Stimulated activated CD4-positive, alpha-beta T cell treated with anti-CD3 and anti-CD28 coated beads, Interleukin-15, amount 100 ng/mL, for 1 hour (primary cell): ENCODE results near the gene TM4SF5.

Experiments
- DNase-seq, 2 donors: peaks; one replicate each; pipeline ENCODE4 v3.0.0-alpha.2; 2020; ENCODE audit warnings: low read depth in 1 of 2, low spot score in 1 of 2

The TM4SF5 gene

DNA sequence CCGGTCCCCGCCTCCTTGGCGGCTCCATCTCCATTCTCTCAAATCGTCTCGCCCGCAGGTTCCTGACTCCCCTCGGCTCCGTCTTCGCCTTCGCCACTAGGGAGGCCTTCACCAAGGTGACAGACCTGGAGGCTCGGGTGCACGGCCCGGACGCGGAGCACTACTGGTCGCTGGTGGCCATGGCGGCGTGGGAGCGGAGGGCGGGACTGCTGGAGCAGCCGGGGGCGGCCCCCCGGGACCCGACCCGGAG lies 17.9 kb downstream of the TM4SF5 start:
- no peak for DNase-seq

DNA sequence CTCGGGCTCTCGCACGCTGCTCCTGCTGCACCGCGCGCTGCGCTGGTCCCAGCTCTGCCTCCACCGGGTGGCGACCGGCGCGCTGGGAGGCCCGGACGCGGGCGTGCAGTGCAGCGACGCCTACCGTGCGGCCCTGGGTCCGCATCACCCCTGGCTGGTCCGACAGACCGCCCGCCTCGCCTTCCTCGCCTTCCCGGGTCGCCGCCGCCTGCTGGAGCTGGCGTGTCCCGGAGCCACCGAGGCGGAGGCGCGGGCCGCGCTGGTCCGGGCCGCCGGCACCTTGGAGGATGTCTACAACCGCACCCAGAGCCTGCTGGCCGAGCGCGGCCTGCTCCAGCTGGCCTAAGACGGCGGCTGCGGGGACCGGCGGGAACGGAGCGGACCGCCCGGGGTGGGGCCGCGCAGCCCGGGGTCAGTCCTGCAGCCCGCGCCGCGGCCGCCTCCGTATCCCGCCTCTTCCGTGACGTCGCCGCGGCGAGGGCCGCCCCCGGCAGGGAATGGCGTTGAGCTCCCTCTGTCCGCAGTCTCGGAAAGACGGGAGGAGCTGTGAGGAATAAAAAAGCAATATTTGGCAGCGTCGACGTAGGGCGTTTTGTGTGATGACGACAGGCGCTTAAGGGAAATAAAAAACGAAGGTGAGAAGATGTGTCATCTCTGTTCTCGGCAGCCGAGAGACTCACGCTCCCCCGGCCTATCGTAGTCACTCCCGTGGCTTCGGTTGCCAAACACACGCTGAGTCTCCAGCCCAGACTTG lies 18.4 kb downstream of the TM4SF5 start:
- DNase-seq, result peak; percentile 61 to 67

DNA sequence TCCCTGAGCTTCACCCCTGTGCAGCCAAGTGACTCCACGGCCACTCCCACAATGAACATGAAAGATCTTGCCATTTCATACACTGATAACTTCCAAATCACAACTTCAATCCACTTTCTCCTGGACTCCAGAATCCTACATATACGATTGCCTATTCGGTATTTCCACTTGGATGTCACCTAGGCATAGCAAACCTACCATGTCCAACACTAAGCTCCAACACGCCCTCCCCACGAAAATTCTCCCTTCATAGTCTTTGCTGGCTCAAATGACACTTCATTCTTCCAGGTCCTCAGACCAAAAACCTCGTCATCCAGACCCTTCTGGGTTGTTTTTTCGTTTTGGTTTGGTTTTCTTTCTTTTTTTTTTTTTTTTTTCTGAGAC lies 19.0 kb downstream of the TM4SF5 start:
- DNase-seq, result no peak

DNA sequence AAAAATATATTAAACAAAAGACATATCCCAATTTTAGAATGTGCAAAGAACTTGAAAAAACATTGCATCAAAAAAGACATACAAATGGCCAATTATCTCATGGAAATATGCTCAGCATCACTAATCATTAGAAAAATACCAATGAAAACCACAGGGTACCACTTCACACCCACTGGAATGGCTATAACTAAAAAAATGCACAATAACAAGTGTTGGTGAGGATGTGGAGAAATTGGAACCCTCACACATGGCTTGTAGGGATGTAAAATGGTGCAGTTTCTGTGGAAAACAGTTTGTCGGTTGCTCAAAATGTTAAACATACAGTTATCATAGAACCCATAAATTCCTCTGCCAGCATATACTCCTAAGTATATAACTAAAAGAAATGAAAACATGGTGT lies 23.5 kb downstream of the TM4SF5 start:
- no peak for DNase-seq

DNA sequence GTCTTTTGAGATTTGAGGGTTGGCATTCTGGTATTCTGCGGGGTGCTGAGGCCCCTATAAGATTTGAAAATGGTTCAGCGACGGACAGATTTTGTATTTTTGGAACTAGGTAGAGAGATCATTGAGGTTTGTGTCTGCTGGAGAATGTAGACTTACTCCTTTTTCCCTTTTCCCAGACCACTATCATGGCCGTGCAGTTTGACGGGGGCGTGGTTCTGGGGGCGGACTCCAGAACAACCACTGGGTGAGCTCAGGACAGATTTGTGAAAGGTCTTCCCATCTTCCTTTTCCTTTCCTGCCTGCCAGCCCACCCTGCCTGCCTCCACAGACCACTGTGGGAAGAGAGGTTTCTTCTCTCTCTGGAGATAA lies 24.9 kb downstream of the TM4SF5 start:
- peak in 1 of 2 donors; percentile 16 for DNase-seq

DNA sequence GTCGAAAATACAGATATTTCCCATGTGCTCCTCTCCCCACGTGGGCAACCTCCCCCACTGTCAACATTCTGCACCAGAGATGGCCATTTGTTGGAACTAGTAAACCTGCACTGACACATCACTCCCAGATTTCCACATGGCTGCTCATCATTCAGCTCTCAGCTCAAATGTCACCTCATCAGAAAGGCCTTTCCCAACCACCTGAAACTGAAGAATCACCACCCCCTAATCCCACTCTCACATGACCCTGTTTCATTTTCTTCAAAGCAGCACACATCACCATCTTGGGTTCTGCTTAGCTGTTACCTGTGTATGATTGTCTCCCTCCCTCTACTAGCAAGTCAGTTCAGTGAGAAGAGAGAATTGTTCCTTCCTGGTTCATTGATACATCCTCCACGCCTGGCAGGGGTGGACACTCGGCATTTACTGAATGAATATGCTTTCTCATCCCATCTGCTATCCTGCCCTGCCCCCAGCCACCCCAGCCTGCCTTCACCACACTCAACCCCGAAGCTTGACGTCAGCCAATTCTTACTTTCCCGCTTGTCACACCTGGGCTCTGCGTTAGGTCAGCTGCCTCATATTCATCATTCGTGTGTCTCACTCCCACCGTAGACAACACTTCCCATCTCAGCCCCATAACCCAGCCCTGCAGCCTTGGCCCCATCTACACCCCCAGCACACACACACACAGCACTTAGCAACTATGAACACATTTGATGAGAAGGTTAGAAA lies 28.9 kb downstream of the TM4SF5 start:
- no peak for DNase-seq

DNA sequence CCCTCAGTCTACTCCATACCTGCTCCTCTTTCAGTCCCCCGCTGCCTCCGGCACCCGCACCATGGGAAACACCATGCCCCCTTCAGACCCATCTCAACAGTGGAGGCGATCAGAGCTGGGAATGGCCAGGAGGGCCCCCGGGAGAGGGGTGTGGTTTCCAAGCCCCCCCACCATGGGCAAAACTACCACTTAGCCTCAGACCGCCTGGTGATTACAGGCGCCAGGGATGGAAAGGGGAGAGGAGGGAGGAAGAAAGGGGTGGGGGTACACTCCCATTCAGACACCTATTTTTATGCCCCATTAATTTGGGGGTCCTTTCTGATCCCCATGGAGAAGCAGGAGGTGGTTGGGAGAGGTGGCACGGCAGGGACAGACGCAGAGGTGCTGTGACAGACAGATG lies 30.5 kb downstream of the TM4SF5 start, which contains the start of gene C17orf114:
TSS of gene C17orf114 (minus strand) at position 101 of the 400 bp plus-strand sequence.
- DNase-seq, result no peak

DNA sequence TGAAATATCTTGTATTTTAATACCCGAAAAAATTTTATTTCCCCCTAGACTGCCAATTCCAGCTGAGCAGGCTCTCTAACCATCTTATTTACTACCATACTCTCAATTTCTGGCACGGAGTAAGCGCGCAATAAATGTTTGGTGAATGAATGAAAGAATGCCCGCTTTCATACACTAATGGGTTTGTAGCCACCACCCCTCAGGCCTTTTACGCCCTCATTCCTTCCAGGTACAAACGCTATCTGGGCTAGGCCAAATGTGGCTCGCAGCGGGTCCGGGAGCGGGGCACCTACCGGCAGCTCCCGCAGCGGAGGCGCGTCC lies 34.7 kb downstream of the TM4SF5 start:
- DNase-seq, result no peak

DNA sequence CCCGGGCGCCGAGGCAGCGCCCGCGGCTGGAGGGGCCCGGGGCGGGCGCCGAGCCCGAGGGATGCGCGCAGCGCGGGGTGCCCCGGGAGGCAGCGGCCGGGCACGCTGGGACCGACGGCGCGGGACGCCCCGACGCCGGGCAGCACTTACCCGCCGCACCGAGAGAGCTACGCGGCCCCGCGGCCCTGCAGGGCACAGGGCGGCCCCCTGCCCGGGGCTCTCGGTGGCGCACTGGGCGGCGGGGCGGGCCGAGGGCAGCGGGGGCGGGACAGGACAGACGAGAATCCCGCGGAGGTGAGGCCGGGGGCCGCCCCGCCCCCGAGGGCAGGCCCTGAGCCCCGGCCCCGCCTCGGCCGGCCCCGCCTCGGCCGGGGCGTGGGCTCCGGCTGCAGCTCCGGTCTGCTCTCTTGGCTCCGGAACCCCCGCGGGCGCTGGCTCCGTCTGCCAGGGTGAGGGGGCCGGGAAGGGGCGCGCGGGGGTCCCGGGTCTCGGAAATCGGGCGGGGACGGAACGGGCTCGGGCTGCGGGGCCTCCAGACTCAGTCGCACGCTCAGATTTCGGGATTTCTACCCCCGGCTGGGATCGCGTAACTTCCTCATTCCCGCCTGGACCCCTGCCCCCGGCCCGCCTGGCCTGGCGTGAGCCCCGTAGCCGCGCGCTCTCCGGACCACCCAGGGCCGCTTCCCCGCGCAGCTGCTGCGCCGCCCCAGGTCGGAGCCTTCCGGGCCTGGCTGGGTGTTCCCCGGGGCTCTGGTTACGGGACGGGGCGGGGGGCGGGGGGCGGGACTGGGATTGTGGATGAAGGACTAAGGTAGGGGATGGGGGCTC lies 35.3 kb downstream of the TM4SF5 start, which contains the start of gene PLD2:
TSS of gene PLD2 (plus strand) at position 376 of the 828 bp plus-strand sequence. CDS start 621 bp downstream, outside the sequence.
- peak; percentile 74 to 80 for DNase-seq

DNA sequence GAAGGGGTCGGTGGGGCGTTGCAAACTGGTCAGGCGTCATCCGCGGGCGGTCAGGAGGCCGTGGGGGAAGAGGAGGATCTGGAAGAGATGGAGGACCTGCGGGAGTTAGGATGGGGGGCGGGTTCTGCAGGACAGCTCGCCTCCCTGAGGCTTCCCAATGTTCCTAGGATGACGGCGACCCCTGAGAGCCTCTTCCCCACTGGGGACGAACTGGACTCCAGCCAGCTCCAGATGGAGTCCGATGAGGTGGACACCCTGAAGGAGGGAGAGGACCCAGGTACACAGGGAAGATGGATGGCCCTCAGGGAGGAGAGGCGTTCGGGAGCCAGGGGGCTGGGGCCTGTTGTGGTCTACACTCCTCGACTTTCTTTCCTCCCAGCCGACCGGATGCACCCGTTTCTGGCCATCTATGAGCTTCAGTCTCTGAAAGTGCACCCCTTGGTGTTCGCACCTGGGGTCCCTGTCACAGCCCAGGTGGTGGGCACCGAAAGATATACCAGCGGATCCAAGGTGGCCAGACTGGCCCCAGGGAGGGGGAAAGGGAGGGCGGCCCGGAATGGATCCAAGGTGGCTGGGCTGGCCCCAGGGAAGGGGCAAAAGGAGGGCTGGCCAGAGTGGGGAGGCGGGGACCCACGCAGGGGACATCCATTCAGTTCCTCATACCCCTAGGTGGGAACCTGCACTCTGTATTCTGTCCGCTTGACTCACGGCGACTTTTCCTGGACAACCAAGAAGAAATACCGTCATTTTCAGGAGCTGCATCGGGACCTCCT lies 36.1 kb downstream of the TM4SF5 start:
- no peak for DNase-seq

DNA sequence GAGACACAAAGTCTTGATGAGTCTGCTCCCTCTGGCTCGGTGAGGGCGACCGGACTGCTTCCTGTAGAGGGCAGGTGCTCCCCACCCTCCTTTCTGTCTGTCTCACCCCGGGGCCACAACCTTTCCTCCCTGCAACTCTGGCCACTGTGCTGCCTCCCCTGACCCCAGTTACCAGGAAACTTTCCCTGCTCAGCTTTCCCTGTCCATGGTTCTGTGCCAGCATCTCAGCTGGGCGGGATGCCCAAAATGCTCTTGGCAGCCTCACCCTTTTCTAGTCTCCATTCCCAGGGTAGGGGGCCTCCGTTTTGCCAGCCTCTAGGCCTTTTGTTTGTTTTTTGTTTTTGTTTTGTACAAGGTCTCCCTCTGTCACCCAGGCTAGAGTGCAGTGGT lies 36.7 kb downstream of the TM4SF5 start:
- no peak for DNase-seq

DNA sequence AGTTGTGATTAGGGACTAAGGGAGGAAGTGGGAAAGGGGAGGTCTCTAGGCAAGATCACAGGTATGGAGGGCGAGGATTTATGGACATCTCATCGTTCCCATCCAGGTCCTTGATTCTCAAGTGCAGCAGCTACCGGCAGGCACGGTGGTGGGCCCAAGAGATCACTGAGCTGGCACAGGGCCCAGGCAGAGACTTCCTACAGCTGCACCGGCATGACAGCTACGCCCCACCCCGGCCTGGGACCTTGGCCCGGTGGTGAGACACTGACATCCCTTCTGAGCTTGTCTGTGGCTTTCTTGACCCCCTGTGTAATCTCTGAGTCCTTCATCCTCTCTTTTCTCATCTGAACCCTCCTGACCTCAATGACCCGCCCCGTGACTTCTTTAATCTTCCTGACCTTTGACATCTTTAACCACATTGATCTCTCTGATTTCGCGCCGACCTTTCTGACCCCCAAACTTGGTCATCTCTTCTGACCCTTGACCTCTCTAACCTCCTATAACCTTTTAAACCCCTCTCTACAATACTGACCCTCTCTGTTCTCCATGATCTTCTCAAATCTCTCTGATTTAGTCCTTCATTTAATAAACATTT lies 39.1 kb downstream of the TM4SF5 start:
- no peak for DNase-seq

DNA sequence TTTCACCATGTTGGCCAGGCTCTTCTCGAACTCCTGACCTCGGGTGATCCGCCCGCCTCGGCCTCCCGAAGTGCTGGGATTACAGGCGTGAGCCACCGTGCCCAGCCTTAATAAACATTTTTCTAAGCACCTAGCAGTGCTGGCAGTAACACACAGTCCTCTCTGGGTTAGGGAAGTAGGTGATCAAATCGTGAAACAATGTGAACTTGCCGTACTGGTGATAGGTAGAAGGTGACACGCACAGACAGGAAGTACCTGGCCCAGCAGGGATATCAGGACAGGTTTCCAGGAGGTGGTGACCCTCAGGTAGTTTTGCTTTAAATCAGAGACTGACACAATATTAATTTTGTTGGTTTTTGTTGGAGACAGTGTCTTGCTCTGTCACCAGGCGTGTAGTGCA lies 39.8 kb downstream of the TM4SF5 start:
- no peak for DNase-seq

DNA sequence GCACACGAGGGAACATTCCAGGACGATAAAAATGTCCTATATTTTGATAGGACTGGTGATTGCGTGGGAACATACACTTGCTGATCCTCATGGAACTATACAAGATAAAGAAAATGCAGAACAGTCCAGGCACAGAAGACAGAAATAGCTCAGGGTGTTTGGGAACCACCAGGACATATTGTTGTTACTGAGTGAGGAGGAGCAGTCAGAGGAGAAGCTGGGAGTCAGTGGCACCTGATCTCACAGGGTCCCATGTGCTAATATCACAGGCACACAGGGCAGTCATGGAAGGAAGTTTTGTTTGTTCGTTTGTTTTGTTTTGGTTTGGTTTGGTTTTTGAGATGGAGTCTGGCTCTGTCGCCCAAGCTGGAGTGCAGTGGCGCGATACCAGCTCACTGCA lies 41.0 kb downstream of the TM4SF5 start:
- no peak for DNase-seq

DNA sequence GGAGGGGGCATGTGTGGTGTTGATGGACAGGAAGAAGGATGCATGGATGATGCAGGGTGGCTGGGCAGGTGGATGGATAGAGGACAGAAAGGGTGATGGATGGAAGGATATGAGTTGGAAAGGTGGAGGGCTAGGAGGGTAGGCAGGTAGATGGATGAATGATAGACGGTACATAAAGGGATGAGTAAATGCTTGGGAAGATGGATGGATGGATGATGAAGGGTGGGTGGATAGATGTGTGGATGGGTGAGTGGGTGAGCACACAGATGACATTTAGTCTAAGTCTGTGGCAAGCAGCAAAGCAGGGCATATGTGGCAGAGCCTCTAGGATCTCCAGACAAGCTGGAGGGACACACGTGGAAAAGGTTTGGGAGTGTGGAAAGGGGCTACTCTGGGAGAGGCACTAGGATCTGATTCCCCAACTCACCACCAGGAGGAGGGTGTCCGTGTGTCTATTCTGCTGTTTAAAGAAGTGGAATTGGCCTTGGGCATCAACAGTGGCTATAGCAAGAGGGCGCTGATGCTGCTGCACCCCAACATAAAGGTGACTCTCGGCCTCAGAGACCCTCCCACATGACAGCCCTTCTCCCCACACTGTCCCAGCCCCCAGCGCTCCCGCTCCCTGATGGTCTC lies 43.5 kb downstream of the TM4SF5 start:
- DNase-seq, result no peak

DNA sequence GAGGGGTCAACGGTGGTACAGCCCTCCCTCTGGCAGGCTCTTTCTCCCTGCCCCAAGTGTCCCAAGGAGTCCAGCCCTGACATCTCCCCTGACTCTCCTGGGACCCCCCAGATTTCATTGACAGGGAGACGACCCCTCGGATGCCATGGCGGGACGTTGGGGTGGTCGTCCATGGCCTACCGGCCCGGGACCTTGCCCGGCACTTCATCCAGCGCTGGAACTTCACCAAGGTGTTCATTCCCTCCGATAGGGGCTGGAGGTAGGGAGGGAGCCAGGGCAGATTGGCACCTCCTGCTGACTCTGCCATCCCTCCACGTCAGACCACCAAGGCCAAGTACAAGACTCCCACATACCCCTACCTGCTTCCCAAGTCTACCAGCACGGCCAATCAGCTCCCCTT lies 45.1 kb downstream of the TM4SF5 start:
- DNase-seq, result no peak

DNA sequence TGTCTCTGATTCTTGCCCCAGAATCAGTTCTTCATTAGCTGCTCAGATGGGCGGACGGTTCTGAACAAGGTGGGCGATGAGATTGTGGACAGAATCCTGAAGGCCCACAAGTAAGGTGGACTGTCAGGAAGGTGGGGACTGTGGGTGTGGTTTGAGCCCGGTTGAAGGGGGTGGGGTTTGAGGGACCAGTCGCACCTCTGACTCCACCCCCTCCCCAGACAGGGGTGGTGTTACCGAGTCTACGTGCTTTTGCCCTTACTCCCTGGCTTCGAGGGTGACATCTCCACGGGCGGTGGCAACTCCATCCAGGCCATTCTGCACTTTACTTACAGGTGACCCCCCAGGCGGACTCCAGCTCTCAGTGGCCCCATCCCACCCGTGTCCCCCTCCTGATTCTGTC lies 46.6 kb downstream of the TM4SF5 start:
- DNase-seq, result no peak

DNA sequence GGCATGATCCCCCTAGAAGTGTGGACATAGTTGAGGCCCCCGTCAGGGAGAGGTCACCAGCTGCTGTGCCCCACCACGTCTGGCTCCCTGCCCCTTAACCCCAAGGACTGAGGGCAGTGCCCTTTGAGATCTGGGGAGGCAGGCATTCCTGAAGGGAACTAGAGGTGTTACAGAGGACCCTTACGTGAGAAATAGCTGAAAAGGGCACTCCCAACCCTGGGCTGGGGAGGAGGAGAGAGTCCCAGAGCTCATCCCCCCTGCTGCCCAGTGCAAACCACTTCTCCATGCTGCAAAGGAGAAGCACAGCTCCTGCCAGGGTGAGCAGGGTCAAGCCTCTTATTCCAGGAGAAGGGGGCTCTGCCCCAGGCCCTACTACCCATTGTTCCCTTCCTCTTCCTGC lies 51.1 kb downstream of the TM4SF5 start:
- DNase-seq, result no peak

DNA sequence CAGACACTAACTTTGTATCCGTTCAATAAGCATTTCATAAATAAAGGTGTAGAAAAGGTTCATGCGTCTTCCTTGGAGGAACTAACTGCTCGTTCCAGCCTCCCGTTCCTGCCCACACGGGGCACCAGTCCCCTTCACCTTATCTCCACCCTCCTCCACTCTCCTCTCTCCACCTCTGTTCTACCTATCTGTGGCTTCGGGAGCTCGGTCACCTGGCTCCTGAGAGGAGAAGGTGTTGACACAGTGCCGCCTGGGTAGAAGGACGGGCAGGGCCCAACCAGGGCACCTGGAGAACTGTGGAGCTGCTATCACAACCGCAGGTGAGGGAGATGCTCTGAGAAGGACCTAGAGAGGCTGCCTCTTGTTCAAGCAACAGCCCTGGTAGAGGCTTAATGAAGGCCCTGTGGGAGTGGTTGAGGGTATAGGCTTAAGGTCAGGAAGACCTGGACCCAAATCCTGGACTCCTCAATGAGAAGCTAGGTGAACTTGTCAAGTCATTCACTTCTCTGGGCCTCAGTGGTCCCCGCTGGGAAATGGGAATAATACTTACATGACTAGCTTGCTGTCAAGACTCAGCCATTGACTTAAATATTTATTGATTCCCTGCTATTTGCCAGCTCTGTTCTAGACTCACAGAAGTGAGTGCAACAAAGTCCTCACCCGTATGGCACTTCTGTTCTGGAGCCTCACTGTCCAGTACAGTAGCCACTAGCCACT lies 51.8 kb downstream of the TM4SF5 start:
- DNase-seq, result no peak

DNA sequence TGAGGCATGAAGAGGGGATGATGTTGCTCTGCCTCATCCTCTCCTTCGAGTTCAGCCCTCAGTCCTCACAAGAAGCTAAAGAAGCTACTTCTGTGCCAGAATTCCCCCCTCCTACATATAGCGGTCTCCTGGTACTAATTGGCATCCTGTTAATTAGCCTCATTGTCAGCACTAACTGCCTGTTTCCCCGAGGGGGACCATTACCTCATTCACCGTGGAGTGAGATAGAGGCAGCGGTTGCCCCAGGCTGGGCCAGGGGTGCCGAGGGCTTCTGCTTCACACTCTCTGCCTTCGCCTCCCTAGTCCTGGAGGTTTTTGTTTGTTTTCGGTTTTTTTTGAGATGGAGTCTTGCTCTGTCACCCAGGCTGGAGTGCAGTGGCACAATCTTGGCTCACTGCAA lies 55.7 kb downstream of the TM4SF5 start:
- DNase-seq, result no peak
